ENCODE measurements around the gene KCTD17. TPM values are rescaled to one million over a fixed set of nuclear protein-coding genes. Genes with fewer than 3 reads are reported as not detected.

The KCTD17 gene
- total RNA-seq, 6 experiments from 2014 or later: 2.0 to 9.7 (median 4.4) TPM

- Histone ChIP-seq H3K4me1 (no peaks in the 10 kb centered on the region), H3K4me3 (no peak overlapping the region), H3K27ac (no peak overlapping the region), H3K27me3 (no peaks in the 10 kb centered on the region), H3K9me3 (no peaks in the 10 kb centered on the region), H3K36me3 (no peaks in the 10 kb centered on the region)
- intact Hi-C loops (cut with DNase I): loop anchor here in 1 of 2 donors (10.0 kb wide), 1 partner anchor 141 kb away; no protein-coding TSS in a partner anchor
- peak in 2 of 3 donors; percentile 51 to 66 for DNase-seq
- 92% methylated on average over 7 of the region's 28 CpGs for WGBS (ENCODE audit: insufficient coverage, low coverage, low lambda C conversion rate, missing lambda C conversion rate)
- TF ChIP-seq POLR2A (IDR thresholded peaks at IDR 0.05) (no peak), CTCF (IDR thresholded peaks at IDR 0.05) (no peak)
- ATAC-seq: peak; percentile 39 to 63 (median 55)
Observed at GRCh38 chr22:37063431-37064420, 12.2 kb downstream of the KCTD17 start.

- no peak overlapping the region for H3K4me3 ChIP-seq
- TF ChIP-seq CTCF (IDR thresholded peaks at IDR 0.05): no peak
- DNase-seq (no peak), ATAC-seq (no peak)
- no peaks in the 10 kb centered on the region for H3K4me1 ChIP-seq
- WGBS (ENCODE audit: insufficient coverage, low coverage, low lambda C conversion rate, missing lambda C conversion rate): 88% methylated on average over 10 of the region's 11 CpGs
- H3K36me3 ChIP-seq: no peaks in the 10 kb centered on the region
- no peaks in the 10 kb centered on the region for H3K9me3 ChIP-seq
- H3K27me3 ChIP-seq: no peaks in the 10 kb centered on the region
- no peak overlapping the region for H3K27ac ChIP-seq
- intact Hi-C loops (cut with DNase I): loop anchor here in 1 of 2 donors (10.0 kb wide), 1 partner anchor 140 kb away; no protein-coding TSS in a partner anchor
Observed at GRCh38 chr22:37064553-37064952, 13.0 kb downstream of the KCTD17 start.

- intact Hi-C loops (cut with DNase I): loop anchor here in 1 of 2 donors (10.0 kb wide), 1 partner anchor 140 kb away; no protein-coding TSS in a partner anchor
- H3K36me3 ChIP-seq: no peaks in the 10 kb centered on the region
- H3K4me3 ChIP-seq: no peak overlapping the region
- no peaks in the 10 kb centered on the region for H3K4me1 ChIP-seq
- WGBS (ENCODE audit: insufficient coverage, low coverage, low lambda C conversion rate, missing lambda C conversion rate): no CpG with 5 or more reads among the region's 3 CpGs
- TF ChIP-seq POLR2A (IDR thresholded peaks at IDR 0.05): no peak
- no peak for TF ChIP-seq CTCF (IDR thresholded peaks at IDR 0.05)
- DNase-seq: no peak
- H3K27me3 ChIP-seq: no peaks in the 10 kb centered on the region
- ATAC-seq: no peak
- H3K27ac ChIP-seq: no peak overlapping the region
- no peaks in the 10 kb centered on the region for H3K9me3 ChIP-seq
Observed at GRCh38 chr22:37065180-37065579, 13.6 kb downstream of the KCTD17 start.

GRCh38 chr22:37065961-37066360 is 14.4 kb downstream of the KCTD17 start:
- Histone ChIP-seq H3K4me3 (no peak overlapping the region), H3K27ac (no peak overlapping the region), H3K9me3 (no peaks in the 10 kb centered on the region), H3K4me1 (no peaks in the 10 kb centered on the region), H3K27me3 (no peaks in the 10 kb centered on the region), H3K36me3 (no peaks in the 10 kb centered on the region)
- ATAC-seq (no peak), DNase-seq (no peak)
- TF ChIP-seq CTCF (IDR thresholded peaks at IDR 0.05) (no peak), POLR2A (IDR thresholded peaks at IDR 0.05) (no peak)
- WGBS (ENCODE audit: insufficient coverage, low coverage, low lambda C conversion rate, missing lambda C conversion rate): 33% methylated on average over 1 of the region's 9 CpGs
- intact Hi-C loops (cut with DNase I): loop anchor here in 1 of 2 donors (10.0 kb wide), 1 partner anchor 139 kb away; no protein-coding TSS in a partner anchor
